ENCODE results near the gene CRB2.
"Not testable (repeated sequence)": the region's sequence is repeated elsewhere in the genome, so short reads cannot be mapped to it uniquely, and the experiment has no call there.

Gene CRB2

DNA sequence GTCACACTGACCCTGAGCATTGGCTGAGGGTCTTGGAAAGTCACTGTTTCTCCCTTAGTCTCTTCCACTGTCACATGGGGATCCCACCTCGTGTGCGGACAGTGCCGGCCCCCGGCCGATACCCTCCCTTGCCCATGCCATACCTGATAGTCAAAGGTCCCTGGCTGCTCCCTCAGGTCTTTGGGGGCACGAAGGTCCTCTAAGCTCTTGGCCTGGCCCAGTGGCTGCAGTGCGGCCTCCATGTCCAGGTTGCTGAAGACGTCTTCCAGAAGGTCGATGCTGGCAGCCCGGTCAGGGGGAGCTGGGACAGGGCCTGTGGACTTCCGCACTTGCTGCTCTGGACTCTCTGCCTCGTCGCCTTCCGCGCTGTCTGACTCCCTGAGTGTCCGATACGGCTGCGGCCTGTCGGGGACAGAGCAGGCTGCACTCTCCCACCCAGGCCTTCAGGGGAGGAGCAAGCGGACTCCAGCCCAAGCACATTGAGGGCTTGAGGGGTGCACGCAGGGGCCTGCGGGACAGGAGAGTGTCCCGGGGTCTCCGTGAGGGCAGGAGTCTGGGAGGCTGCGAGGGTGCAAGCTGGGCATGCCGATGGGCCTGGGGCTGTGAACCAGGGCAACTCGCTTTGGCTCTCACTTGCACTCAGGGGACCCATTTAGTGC lies 27.6 kb downstream of the CRB2 start:
- no peak for DNase-seq

DNA sequence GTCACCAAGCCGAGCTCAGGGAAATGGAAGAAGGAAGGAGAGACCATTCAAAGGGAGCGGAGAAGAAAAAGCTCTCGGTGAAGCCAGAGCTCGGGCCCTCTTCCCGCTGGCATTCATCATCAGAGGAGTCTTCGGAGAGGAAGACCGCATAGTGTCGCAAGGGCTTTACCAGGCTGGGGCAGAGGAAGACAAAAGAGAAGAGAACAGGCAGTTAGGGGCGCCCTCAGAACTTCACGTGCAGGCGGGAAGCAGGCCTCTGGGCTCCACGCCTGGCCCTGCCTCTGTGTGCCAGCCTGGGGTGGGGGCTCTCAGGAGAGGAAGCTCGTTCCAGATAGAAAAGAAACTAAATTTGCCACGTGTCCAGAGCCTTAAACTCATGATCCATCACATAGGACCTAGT lies 31.7 kb downstream of the CRB2 start:
- DNase-seq, result no peak

DNA sequence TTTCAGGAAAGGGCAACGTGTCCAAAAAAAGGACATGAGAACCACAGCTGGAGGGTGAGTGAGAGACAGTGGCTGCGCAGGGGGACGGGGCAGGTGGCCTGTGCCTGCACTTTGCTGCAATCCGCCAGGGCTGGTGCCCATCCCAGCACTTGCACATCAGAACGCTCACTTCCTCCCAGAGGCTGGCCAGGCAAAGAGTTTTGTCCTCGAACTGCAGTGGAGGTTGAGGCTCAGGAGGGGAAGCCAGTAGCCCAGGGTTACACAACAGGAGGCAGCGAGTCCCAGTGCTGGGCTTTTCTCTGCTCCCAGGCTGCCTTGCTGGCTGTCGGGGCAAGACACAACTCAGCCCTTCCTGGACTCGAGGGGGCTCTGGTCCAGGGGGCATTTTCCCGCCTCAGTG lies 33.1 kb downstream of the CRB2 start:
- no peak for DNase-seq

DNA sequence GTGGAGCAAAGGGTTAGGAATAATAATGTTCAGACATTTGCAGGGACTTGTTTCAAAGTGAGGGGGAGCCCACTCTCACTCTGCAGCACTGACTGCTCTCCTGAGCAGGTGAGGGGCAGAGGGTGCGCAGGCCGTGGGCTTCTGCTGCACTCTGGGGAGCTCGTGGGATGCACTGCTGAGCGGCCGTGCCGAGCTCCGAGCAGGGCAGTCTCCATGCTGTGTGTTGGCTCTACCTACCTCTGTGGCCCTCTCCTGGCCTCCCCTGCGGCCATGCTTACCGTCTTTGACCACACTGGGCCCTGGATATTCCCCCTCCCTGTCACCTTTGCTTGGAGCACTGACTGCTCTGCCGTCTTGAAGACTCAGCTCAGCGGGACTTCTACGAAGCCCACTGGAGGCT lies 33.7 kb downstream of the CRB2 start:
- DNase-seq, result no peak

DNA sequence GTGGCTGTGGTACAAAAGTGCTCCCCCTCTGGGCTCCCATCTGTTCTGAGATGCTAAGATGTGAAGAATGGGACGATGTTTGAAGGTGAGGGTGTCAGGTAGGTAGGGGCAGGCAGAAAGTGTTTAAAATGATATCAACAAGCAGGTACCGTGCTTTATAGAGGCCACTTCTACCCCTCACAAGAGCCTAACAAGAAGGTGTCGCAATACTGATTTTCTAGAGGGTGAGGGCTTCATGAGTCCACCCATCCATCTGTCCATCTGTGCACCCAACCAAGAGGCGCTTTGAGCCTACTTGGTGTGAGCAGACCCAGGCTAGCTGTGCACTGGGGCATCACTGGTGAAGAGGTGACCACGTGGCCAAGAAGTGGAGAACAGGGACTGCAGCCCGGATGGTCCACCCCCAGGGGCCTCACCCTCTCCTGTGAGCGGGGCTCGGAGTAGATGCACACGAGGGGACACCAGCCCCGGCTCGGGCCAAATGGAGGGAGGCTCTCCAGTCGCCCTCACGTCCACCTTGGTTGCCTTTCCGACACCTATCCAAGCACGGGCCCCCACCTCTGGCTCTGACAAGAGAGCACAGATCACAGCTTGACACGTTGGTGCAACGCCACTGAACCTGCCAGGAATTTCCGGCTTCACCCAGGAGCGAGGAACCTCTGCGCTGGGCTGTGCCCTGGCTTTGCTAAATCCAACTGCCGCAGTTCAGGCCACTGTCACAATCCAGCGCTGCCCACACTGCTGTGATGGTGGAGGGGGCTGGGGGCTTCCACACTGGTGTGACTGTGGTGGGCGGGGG lies 34.5 kb downstream of the CRB2 start:
- DNase-seq, result no peak

DNA sequence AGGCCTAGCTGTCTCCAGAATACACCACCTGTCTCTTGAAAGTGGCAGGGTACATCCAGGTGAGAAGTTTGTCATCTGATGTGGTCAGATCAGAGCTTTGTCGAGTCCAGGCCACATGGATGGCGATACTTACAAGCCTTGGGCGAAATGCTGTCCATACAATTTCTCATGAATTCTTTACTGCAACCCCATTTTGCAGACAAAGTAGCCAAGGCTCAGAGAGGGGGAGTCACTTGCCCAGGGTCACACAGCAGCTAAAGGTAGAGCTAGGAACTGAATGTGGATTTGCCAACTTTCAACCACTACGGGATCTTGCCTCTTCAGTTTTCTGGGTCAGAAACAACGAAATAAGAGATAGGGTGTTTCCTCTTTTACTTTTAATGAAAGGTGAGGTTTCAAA lies 35.2 kb downstream of the CRB2 start:
- no peak for DNase-seq

DNA sequence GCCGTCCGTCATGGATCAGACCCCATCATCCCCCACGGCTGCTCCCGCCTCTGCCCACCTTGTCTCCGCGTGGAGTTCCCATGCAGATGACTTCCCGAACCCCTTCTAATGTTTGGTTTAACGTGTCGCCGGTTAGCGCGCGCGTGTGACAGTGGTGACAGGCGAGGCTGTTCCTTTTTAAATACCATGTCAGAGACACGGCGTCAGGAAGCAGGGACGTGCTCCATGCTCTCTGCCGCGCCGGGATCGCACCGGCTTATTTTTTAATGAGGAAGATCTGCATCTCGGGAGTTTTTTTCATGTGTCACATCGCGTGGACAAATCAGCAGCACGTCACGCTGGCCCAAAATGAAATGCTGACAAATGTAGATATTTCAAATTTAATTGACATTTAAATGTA lies 35.9 kb downstream of the CRB2 start:
- DNase-seq, result no peak

DNA sequence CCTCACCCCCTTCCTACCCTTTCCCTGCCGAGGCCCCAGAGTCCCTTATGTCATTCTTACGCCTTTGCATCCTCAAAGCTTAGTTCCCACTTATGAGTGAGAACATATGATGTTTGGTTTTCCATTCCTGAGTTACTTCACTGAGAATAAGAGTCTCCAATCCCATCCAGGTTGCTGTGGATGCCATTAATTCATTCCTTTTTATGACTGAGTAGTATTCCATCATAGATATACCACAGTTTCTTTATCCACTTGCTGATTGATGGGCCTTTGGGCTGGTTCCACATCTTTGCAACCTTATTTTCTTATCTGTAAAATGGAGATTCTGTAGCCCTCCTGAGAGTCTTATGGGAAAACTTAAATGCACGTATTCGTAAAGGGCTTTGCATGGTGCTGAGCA lies 36.8 kb downstream of the CRB2 start:
- no peak for DNase-seq

DNA sequence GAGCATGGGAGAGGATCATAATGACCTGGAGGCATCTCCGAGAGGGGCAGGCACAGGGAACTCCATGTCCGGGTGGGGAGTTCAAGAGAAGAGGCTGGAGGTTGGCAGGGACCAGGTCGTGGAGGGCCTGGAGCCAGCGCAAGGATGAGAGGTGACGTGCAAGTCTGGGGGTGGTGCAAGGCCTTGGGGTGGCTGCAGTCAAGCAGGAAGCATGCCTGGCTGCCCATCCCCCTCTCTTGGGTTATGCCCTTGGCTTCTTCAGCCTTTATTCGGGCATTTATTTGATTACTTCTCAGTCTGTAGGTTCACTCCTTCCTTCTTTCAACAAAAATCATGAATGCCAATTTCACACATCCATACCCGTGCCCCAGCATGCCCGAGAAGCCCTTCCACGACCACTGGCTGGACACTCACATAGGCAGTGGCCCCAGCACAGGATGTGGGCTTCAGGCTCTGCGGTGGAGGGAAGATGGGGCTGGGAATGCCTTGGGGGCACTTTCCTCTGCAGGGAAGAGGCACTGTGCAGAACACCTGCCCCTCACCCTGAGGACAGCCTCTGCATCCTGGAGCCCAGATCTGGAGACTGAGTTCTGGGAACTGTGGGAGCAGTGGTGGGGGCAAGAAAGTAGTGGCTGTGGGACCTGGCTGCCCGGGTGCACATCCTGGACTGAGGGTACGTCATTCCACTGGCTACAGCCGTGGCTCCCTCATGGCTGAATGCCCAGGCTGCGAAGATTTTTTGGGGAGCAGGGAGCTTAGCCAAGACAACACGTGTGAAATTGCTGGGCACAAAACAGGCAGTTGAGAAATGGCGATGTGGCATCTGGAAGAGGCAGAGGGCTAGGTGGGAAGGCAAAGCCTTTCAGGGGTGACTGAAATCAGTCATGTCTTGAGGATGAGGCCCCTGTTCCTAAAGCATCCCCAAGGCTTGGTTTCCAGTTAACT lies 38.6 kb downstream of the CRB2 start:
- DNase-seq, result no peak

DNA sequence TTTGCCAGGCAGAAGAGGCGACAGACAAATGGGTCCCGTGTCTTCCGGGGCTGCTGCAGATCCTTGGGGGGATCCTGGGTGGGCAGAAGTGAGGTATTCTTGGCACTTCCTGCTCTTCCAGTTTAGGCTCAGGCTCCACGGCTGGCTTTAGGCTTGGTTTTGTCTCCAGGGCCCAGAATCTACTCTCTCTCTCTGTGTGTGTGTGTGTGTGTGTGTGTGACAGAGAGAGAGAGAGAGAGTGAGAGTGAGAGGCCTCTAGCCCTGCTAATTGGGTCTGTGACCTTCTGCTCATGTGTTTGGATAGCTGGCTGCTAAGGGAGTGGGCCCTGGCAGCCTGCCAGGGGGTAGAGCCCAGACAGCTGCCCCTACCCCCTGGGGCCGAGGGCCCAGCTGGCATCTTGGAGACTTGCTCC lies 39.3 kb downstream of the CRB2 start:
- no peak for DNase-seq

DNA sequence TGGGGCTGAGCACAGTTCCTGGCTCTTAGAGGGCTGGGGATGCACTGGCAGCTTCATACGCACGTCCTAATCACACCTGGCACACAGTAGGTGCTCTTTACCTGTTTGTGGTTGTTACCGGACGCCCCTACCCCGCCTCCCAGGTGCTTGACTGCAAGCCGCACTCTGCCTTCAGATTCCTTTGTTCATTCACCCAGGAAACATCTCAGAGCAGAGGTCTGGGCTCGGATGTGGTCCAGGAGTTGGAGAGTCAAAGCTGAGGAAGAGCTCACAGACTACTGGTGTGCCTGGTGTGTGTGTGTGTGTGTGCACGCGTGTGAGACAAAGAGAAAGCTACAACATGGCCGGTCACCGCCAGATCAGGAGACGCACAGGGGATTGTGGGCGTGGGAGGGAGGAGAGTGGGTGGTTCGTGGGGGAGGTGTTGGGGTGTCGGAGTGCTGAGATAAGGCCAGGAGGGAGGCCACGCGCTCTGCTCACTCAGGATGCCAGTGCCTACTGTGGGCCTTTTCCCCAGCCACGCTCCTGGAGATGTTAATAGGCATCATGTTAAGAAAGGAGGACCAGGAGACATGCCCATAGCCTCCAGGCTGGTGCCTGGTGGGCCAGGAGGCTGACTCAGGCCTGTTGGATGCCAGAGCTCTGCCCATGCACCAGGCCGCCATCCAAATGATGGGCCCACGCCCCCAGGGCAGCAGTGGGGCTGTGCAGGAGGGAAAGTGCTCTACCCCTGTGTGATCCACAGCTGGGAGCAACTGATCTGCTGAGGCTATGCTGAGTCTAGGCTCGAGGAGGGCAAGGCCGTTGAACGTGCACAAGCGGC lies 39.9 kb downstream of the CRB2 start:
- no peak for DNase-seq

DNA sequence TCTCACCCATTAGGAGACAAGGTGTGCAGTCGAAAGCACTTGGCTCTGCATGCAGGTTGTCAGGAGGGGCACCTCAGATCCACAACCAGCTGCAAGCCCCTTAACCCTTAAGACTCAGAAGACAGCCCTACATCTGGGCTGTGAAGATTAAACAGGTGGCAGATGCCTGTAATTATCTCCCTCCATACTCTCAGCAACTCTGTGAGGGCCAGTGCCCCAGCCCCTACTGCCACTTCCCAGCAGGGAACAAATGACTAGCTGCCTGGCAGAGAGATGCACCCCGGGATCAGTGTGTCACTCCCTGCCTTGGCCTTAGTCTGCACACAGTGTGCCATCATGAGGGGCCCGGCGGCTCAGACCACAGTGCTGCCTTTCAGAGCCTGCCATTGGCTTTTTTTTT lies 42.0 kb downstream of the CRB2 start:
- DNase-seq, result no peak

DNA sequence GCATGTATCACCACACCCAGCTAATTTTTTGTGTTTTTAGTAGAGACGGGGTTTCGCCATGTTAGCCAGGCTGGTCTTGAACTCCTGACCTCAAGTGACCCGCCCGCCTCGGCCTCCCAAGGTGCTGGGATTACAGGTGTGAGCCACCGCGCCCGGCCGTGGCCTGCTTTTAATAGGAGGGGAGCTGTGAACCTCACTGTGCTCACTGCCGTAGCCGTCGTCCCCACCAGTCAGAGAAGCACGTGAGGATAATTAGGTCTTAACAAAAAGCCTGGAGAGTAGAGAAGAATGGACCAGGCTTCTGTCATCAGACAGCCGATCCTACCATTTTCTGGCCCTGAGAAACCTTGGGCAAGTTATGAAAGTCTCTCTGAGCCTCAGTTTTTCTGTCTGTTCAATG lies 42.9 kb downstream of the CRB2 start:
- DNase-seq, result not testable (repeated sequence)

DNA sequence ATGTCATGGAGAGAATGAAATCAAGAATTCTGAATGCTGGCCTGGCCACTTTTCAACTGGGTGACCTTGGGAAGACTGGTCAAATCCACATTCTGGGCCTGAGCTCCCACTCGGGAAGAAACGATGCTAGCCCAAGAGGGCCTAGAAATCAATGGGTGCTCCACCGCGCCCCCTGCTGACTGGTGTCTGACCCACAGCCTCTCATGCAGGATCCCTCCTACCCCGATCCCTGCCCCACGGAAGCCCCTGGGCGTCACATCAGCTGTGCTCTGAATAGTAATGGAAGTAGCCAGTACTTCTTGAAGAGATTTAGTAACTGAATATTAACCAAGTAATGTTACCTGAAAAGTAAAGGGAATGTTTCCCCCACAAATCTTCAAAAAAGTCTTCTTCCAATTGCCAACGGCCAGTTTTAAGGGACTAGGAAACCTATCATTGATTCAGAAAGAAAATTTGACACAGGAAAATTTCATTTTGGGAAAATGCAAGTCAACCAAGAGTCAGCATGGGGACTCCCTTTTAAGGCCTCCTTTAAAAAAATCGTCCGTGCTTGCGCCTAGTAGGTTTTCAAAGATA lies 43.9 kb downstream of the CRB2 start:
- no peak for DNase-seq

DNA sequence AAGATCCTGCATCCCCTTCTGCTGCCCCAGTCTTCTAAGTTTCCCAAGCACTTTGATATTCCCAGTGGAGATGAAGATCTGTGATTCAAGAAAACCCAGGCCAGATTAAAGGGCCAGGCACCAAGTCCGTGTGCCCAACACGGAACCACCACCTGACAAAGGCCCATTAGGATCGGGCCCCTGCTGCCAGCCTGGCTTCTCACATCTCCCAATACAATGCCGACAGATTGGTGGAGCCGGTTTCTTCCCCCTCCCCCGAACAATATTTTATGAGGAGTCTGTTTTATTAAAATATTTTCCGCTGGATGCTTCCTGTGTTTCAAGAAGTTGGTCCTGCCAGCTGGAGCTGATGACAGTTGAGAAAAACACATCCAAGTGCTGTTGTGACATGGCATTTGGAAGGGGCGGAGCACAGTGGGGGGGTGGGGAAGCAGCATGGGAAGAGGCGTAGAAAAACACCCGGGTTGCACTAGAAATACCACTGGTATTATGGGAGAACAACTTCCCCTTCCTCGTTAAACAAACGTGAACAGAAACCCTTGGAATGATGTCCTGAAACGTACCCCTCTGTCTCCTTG lies 45.0 kb downstream of the CRB2 start:
- no peak for DNase-seq

DNA sequence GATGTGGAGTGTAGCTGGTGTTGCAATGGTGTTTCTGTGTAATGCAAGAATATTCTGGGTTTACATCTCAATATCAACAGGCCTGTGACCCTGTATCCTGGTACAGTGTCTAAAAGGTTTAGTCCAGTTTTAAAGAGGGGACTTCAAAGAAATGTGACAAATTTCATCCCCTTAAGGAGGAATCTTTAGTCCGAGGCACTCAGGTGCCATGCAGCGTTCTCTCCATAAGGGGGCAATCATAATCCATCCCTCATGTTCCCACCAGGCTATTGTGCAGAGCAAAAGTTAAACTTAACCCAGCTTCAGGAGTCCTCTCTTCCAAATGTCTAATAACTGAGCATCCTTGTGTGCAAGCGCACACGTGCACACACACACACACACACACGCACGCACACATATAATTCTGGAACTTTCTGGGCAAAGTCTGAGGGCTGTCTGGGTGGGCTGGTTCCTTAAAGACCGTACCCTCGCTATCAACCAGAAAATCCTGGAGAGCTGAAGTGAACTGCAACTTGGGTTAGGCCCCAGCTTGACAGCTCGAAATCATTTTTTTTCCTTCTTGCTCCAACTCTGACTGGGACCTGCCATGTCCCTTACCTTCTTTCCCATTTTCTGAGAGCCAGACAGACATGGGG lies 46.0 kb downstream of the CRB2 start:
- DNase-seq, result peak; percentile 45

DNA sequence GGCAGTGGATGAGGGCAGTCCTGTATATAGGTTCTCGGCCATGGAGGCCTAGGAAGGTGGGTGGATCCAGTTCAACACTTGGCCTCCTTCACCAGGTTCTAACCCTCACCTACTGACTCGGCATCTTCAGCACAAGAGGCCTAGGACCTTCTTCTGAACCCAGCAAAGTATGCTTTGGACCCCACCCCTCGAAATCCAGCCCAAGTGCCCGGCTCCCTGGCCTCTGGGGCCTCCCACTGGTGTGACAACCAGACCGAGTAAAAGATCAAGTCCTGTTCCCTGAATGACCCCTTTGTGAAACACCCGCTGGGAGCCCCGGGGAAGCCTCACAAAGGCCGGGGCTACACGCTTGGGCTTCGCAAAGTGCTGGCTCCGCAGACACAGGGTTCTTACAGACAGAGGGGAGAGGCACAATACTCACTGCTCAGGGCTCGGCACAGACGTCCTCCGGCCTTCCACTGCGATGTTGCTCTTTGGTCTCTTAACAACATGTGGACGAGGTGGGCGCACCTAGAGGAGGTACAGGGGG lies 47.0 kb downstream of the CRB2 start:
- DNase-seq, result no peak

DNA sequence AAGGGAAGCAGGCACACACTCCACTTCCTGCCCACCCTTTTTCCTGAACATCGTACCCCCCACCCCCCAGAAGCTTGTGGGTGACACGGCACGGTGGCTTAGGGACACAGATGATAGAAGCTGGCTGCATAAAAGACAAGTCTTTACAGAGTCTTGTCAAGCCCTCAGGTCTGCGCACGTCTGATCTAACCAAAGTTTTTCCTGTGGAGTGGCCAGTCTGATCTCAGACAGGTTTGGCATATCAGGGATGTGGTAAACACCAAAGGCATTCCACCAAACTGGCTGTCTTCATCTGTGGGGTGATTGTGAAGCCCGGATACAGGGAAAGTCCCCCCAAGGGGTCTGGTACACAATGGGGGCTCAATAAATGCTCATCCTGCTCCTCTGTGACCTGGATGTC lies 50.0 kb downstream of the CRB2 start:
- DNase-seq, result no peak

DNA sequence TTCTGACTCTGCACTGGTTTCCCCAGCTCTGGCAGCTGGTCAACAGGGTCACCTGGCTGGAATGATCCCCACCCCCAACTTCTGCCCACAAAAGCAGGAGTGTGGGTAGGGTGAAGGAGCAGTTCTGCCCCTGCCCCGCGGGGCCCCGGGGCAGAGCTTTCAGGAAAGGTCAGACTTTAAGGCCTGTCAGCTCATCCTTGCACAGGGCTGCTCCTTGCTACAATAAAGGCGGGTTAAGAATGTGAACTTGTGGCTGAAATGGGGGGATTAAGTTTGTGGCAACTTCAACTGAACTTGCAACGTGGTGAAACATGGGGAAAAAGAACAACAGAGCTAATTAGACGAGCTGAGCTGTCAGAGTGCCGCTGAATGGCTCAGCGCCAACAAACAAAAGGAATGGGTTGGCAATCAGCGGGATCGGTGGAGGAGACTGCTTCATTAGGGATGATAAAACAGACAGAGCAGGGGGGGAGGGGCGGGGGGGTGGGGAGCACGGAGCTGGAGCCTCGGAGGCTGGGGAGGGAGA lies 50.8 kb downstream of the CRB2 start:
- peak; percentile 43 for DNase-seq

DNA sequence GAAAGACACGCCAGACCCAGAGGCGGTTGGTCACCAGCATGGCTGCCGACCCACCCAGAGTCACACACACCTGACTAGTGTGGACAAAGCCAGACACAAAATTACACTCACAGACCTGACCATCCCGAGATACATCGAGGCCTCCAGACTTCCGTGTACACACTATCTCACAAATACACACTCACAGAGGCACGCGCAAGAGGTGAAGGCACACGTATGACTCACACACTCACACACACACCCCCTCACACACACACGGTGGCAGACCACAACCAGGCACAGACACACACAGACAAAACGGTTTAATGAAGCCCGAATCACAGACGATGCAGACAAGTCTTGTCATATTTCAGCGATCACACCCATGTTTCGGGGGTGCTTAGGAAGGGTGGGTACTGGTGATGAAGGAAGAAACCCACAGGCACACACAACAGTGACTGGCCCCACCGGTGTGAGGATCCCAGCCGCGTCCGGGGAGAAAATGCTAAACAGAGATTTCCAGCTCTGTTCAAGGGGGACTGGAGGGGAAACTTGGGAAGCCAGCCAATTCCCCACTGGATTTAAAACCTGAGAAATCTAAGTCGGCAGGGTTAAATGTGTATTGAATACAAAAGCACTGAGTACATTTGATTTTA lies 51.3 kb downstream of the CRB2 start:
- DNase-seq, result peak; percentile 43

All from fibroblast of skin of abdomen (primary cell).